A549 treated with Hydrocortisone at 1 μM for 4 hours (cell line): ENCODE results near the gene HYDIN. TPM values are rescaled to one million over a fixed set of nuclear protein-coding genes. Genes with fewer than 3 reads are reported as not detected.

Source experiments
- total RNA-seq: library from RNA; stranded (reverse); fragments of 200-300 nt; extraction: Qiagen RNA extraction; gene quantifications from 5 replicates; pipeline ENCODE4 v1.2.3, GENCODE V29; 2022

HYDIN gene
- 0.28 to 0.56 TPM (median 0.48 TPM) in 5 replicates for total RNA-seq

DNA sequence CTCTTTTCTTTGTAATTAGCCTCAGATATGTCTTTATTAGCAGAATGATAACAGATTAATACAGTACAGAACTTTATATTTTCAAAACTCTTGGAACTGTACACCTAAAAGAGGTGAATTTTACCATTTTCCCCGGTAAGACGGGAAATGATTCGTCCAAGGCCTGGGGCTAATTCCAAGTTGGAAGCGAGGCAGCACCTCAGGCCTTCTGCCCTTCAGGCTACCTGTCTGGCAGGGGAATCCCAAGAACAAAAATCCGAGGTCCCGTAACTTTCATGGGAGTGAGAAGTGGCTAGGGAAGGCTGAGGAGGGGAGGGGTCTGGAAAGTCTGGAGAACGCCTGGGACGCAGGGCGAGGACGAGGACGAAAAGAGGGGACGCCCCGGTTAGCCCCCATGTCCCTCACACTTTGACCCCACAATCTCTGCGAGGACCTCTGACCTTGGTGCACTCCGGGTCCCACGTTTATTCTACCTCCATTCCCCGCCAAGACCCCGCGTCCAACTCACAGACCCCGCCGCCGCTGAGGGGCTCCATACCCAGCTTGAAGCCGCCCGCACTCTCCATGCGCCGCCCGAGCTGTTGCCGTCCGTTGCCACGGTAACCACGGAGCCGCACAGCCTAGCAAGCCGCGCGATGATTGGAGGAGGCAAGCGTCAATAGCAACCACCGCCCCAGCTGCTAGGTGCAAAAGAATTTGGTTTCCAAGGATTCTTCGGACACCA, at the start of gene HYDIN:
Gene HYDIN (minus strand): TSS at position 601 of the 724 bp plus-strand sequence. CDS start 43,827 bp downstream, outside the sequence.

DNA sequence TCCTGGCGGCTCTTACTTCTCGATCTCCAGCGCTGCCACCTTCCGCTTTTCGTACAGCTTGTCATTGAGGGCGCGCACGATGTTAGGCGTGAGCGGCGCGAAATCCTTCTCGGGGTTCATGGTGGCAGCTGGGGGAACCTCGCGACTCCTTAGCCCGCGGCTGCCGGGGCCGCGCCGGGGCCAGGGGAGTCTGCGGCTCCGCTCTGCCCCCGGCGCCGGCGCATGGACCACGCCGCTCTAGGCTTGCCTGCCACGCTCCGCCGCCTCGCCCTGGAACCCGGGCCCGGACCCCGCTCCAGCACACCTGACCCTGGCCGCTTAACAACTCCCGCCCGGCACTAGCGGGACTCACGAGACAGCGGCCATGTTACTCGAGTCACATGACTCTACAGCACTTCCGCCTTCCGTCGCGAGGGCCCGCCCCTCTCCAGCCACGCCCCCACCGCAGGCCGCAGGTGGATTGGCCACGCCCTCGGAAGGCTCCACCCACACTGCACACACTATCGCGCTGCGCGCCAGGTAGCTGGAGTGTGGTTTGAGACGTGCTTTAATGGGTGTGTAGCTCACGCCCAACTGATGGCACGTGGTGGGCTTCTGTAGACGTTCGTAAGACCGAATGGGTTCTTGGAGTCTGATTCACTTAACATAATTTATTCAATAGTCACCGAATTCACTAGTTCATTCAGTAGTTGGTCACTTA, 429.6 kb downstream of the HYDIN start, which contains the start of gene VAC14:
Gene VAC14 (minus strand): TSS at position 378 of the 700 bp plus-strand sequence. CDS start 258 bp downstream, at position 120.

Other genes starting within 250 kb of the HYDIN start
- gene CMTR2, start 58.7 kb upstream of the HYDIN start, total RNA-seq = 10.8 to 16.8 TPM (median 12.9 TPM) in 5 replicates
- gene CALB2, start 128.0 kb upstream of the HYDIN start, total RNA-seq = 4.0 to 7.1 TPM (median 5.1 TPM) in 5 replicates
- gene TLE7, start 211.3 kb upstream of the HYDIN start, total RNA-seq = not detected in 5 replicates
- gene ZNF23, start 231.5 kb upstream of the HYDIN start, total RNA-seq = 5.2 to 7.9 TPM (median 5.8 TPM) in 5 replicates